Left ventricle myocardium superior (tissue), 1 donor: ENCODE data around the gene AK3. TPM values are rescaled to one million over a fixed set of nuclear protein-coding genes. Genes with fewer than 3 reads are reported as not detected.
A peak's percentile ranks its signal among the peaks of the same experiment; 100 is the strongest.
"Not testable (repeated sequence)": the region's sequence is repeated elsewhere in the genome, so short reads cannot be mapped to it uniquely, and the experiment has no call there.

ENCODE experiments used
- ATAC-seq: fragments of 200-7000 bp; cut with Tn5 transposase; one replicate; pipeline ENCODE4 v1.9.1; 2020; ENCODE audit warnings: mild to moderate bottlenecking, moderate library complexity
- DNase-seq: peaks from one replicate; pipeline ENCODE4 v3.0.0-alpha.2; 2020
- intact Hi-C: fragments of 100-400 bp; cut with micrococcal nuclease; formaldehyde crosslinking; loops from one replicate; pipeline ENCODE4 v1.11.0; 2022
- total RNA-seq: library from RNA; stranded (reverse); fragmentation: NEBNext Ultra II Directional; extraction: Animal tissue kit (Norgen Biotek cat#: 25700); gene quantifications from one replicate; pipeline ENCODE4 v1.2.1, GENCODE V29; 2021
- donor health status: DM: no; HTN: yes; CAD: no; lungs with severe emphysema.

Gene AK3
- total RNA-seq, 1 donor from 2014 or later: 219 TPM

DNA sequence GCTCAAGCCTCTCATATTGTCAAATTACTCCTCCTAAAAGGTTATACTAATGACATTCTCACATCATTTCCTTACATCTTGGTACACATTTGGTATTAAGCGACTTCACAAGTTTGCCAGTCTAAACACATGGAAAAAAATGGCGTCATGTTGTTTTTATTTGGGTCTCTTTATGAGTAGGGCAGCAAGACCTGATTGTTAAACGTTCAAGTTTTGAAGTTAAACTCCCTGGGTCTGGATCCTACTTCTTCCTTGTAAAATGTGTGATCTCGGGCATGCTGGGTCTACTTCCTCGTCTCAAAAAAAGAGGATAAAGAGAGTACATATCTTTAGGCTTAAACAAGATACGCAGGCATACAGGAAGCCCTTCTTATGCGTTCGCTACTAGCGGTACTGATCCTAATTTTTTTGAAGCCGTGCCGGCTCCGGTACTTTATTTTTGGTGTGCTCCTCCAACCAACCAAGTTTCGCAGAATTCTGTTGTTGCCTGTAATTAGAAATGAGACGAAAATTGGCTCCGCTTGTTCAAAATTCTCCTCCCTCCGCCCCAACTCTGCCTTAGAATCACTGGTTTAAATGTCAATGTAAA, 62.2 kb downstream of the AK3 start:
- intact Hi-C loops: no loop called here
- ATAC-seq (peak; percentile 23), DNase-seq (peak; percentile 28)

DNA sequence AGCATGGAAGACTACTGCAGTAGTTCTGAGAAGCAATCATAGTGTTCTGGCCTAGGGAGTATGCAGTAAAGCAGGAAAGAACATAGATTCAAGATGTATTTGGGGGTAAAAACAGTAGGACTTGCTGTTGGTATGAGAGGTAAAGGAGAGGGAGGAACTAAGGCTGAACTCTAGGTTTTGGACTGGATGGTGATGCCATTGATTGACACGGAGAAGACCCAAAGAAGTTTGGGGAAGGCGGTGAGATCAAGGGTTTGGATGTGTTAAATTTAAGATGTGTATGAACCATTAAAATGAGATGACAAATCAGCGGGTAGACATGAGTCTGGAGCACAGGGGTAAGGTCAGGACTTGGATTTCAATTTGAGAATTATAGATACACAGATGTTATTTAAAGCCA, 63.6 kb downstream of the AK3 start:
- DNase-seq (no peak), ATAC-seq (no peak)
- intact Hi-C loops: no loop called here

DNA sequence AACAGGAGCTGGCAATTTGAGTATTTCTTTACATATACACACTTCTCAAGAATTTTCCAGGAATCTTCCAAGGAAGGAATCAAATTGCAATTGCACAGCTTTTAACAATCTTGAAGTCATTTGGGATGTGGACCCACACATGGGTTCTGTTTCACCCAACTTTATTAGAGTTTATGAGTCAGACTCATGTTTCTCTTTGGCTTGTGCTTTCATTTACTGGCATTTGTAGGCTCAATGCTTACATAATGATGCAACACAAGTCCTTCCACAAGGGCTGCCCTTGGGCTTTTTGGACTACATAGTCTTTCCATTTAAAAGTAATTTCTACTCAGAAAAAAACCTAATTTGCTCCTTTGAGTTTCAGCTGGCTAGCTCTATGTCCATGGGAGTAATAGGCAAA, 66.2 kb downstream of the AK3 start:
- intact Hi-C loops: no loop called here
- no peak for DNase-seq
- ATAC-seq: no peak

DNA sequence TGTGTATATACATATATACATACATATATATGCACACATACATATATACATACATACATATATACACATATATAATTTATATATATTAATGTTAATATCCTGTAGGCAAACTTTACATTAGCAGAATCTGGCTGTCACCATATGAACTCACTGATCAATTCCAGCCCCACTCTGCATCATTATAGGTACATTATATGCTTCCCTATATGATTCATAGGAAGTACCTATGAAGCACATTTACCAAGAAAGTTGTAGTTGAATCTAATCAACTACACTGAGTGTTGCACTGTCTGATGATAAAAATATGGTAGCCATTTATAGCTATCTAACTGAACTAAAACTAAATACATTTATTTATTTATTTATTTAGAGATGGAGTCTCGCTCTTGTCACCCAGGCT, 69.3 kb downstream of the AK3 start:
- intact Hi-C loops: no loop called here
- DNase-seq (no peak), ATAC-seq (no peak)

DNA sequence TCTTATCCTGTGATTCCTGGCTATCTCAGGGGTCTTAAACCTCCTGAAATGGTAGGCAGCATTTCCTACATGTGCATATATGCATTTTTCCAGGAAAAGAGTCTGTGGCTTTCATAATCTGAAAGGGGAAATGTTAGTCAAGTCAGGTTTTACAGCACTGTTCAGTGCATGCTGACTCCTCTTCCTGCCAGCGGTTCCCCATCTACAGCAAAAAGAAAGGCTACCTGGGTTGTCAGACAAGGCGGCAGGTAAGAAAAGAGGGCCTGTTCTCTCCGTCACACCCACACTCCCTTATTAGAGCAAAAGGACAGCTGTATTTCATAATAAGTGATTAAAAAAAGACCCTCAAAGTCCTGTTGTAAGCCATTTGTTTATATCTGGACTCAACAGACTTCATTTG, 70.4 kb downstream of the AK3 start:
- intact Hi-C loops: no loop called here
- DNase-seq: no peak
- no peak for ATAC-seq

DNA sequence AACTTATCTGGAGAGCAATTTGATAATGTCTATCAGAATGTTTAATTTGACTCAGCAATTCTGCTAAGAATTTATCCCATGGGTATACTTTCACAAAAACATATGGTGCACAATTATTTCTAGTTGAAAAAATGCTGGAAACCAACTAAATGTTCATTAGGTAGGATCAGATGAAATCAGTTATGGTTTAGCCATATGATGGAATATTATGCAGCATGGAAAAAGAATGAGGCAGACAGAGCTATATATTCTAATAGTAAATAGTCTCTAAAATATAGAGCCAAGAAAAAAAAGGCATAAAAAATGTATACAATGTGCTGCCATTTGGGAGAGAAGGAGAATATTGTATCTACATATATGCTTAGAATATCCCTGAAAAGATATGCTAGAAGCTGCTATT, 71.1 kb downstream of the AK3 start:
- intact Hi-C loops: no loop called here
- no peak for DNase-seq
- ATAC-seq: no peak

DNA sequence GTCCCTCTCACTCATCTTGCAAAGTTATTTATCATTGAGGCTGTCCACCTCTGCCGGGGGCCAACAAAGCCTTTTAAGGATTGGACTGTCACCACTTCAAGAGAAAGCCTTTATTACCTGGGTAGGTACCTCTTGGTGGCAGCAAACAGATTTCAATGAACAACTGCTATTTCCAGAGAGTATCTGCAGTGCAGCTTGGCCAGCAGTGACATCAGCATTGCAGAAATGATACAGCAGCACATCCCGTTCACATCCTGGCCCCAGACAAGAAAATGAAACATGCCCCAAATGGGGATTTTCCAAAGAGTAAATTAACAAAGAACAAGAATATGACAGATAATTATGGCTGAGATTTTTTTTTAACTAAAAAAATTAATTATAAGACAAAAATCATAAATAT, 72.4 kb downstream of the AK3 start:
- ATAC-seq (no peak), DNase-seq (no peak)
- intact Hi-C loops: no loop called here

DNA sequence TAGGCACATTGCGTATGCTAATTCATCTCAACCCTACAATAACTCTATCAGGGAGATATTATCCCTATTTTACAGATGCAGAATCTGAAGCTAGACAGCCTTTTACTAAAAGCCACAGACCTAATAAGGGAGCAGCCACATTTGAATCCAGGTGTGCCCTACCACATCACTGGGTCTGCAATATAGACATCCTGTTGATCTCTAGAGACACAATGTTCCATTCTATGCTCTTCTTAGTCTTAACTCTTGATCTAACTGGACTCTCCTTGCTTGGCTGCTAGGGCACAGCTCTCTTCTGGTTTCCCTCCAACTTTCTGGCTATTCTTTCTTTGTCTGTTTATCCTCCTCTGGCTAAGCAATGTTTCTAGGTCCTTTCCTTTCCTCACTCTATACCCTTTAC, 73.3 kb downstream of the AK3 start:
- DNase-seq: no peak
- intact Hi-C loops: no loop called here
- ATAC-seq: no peak

DNA sequence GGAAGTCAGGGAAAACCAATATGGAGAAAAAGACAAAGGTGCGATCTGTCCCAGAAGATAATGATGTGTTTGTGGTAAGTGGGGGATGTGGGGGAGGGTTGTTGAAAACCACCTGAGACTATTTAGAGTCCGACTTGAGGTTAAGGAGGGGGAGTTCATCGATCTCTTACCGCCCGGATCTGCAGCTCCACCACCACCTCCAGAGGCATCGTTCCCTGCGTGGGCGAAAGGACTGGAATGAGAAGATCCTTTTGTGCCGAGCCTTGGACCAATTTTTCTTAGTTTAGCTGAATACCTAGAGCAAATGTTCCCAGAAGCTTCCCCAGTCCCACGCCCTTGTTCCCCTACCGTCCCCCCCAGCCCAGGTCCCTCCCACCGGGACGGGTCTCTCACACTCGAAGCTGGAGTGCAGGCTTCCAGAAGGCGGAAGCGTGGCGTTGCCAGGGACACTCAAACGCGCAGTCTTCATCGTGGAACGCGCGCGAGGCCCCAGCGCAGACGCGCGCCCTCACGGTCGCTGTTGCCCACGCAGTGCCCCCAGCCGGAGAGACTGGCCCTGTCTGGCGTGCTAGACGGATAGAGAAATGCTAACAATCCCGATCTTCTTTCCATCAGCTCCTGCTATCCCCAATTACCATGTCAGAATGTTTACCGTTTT, 74.8 kb downstream of the AK3 start, which contains the start of gene SPATA6L:
SPATA6L (minus strand) TSS at position 439 of the 658 bp plus-strand sequence; CDS start at position 209, 230 bp downstream.
- DNase-seq (peak; percentile 81), ATAC-seq (peak; percentile 73)
- intact Hi-C loops: no loop called here

DNA sequence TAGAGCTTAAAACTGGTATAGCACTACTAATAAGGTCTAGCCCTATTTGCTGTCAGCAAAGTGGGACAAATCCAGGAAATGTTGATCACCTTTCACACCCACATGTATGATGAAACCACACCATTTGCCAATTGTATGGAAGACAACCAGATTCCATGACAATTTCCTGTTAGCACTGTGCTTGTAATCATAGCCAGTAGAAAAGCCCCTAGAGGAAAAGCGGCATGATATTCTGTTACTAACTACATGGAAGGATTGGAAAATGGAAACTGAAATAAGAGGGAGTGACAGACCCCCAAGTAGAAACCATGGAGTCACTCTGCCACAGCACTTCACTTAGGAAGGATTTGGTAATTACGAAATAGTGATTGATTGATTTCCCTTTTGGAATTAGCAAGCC, 75.6 kb downstream of the AK3 start:
- no peak for ATAC-seq
- DNase-seq: no peak
- intact Hi-C loops: no loop called here

DNA sequence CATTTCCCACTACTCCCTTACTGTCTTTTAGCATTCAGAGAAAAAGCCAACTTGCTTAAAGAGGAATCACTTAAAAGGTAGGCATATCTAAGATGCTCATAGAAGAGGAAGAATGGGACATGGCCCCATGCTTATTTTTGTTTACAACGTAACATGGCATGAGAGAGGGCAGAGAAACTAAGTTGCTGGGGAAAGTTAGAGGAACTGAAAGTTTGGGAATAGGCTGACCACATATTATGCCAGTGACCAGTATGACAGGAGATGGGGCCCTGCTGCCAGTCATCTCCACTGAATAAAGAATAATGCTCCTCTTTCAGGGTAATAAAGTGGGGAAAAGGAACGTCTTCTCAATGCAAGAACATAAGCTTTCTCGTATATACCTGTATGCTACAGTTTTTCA, 77.0 kb downstream of the AK3 start:
- intact Hi-C loops: no loop called here
- ATAC-seq: no peak
- no peak for DNase-seq

DNA sequence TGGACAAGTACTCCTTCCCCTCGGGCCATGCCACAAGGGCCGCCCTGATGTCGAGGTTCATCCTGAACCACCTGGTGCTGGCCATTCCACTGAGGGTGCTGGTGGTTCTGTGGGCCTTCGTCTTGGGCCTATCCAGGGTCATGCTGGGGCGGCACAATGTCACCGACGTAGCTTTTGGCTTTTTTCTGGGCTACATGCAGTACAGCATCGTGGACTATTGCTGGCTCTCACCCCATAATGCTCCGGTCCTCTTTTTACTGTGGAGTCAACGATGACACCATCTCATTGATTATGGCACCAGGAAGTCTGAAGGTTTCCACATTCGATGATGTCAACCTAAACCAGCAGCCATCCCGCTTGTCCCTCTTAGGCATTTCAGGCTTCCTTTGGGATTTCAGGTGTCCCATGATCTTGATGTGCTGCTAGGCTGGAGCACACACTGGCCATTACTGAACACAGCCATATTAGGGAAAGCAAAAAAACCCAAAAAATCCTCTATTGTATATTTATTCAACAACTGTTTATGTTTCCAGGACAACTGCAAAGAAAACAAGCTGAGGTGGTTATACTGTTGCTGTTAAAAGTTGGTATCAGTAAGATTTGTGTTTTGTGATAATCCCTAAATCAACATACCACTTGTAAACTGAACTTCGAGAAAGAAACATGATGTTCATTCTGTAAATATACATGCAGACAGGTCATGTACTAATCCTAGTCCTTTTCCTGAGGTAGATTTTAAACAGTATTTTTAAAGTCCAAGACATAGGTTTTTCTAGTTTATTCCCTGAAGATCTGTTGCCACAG, 77.8 kb downstream of the AK3 start:
- DNase-seq (no peak), ATAC-seq (no peak)
- intact Hi-C loops: no loop called here

DNA sequence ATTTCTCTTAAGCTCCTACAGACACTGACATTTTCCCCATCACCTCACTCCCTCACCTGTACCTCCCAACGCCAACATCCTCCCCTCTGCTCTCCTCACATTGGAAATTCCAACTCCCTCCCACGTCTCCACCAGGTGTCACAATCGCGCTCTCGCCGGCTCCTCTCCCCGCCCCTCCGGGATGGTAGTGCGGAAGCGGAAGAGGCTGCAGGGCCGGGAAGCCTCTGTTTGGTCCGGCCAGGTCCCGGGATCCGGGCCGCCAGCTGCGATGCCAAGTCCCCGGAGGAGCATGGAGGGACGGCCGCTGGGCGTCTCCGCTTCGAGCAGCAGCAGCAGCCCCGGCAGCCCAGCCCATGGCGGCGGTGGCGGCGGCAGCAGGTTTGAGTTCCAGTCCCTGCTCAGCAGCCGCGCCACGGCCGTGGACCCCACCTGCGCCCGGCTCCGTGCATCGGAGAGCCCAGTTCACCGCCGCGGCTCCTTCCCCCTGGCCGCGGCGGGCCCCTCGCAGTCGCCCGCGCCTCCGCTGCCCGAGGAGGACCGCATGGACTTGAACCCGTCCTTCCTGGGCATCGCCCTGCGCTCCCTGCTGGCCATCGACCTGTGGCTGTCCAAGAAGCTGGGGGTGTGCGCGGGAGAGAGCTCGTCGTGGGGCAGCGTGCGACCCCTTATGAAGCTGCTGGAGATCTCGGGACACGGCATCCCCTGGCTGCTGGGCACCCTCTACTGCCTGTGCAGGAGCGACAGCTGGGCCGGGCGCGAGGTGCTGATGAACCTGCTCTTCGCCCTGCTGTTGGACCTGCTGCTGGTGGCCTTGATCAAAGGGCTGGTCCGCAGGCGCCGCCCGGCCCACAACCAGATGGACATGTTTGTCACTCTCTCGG, 78.7 kb downstream of the AK3 start, which contains the start of gene PLPP6:
PLPP6 (plus strand) TSS at position 187 of the 881 bp plus-strand sequence; CDS start at position 269, 82 bp downstream.
- intact Hi-C loops: no loop called here

DNA sequence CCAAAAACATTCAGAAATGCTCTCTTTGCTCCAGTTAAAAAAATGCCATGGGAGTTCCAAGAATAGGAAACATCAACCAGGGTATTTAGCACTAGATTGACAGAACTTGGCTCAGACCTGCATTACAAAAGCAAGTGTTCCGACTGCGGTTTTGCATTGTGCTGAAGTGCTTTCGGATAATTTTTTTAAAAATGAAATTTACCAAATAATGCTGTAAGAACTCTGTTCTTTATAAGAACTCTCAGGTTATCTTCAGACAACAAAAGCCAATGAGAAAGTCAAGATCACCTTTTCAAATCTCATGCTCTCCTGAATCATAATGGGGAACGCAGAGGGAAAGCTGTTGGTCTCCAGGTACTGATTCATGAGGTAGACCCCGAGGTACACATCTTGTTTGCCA, 79.4 kb downstream of the AK3 start:
- DNase-seq (no peak), ATAC-seq (no peak)
- intact Hi-C loops: no loop called here

More for the DNA sequence above, 78.7 kb downstream of the AK3 start, which contains the start of gene PLPP6:
- DNase-seq (peak; percentile 92), ATAC-seq (peak; percentile 97)

DNA sequence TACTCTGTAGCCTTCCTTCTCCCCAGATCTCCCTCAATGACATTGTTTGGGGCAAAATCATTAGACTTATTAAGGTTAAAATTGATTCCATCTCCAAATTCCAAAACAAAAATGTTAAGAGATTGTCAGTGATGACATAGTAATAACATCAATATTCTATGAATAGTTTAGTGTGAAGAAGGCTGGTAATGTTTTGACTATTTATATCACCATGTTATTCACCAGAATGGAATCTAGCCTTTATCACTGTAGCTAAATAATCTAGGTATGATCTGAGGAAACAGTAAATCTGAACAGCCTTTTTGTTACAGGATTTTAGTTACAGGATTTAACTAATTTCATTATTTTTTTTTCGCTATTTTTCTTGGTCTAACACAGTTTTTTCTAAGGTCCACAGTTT, 79.8 kb downstream of the AK3 start:
- DNase-seq (no peak), ATAC-seq (no peak)
- intact Hi-C loops: no loop called here

DNA sequence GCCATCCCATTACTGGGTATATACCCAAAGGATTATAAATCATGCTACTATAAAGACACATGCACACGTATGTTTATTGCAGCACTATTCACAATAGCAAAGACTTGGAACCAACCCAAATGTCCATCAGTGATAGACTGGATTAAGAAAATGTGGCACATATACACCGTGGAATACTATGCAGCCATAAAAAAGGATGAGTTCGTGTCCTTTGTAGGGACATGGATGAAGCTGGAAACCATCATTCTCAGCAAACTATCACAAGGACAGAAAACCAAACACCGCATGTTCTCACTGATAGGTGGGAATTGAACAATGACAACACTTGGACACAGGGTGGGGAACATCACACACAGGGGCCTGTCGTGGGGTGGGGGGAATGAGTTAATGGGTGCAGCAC, 80.3 kb downstream of the AK3 start:
- ATAC-seq, intact Hi-C loops, DNase-seq: not testable (repeated sequence)
